IMR-90 (cell line): Measurements from ENCODE around the gene SHB.

Experiments used
- CEBPB ChIP-seq: IDR thresholded peaks from 2 replicates; pipeline ENCODE4 v1.6.1; 2012; ENCODE audit warnings: low read depth, low read length, improper control_type of control experiment
- MAFK ChIP-seq: IDR thresholded peaks from 2 replicates; pipeline ENCODE4 v1.6.1; 2012; ENCODE audit warnings: low read depth, low read length, improper control_type of control experiment
- MXI1 ChIP-seq: IDR thresholded peaks from 2 replicates; pipeline ENCODE4 v1.6.1; 2012; ENCODE audit warnings: low read depth, mild to moderate bottlenecking, low read length, moderate library complexity, borderline replicate concordance
- POLR2A ChIP-seq: IDR thresholded peaks from 2 replicates; pipeline ENCODE4 v1.6.1; 2012; ENCODE audit warnings: mild to moderate bottlenecking, low read depth, low read length
- RAD21 ChIP-seq: IDR thresholded peaks from 2 replicates; pipeline ENCODE4 v1.6.1; 2012; ENCODE audit warnings: low read length, improper control_type of control experiment
- RCOR1 ChIP-seq: IDR thresholded peaks from 2 replicates; pipeline ENCODE4 v1.6.1; 2012; ENCODE audit warnings: mild to moderate bottlenecking, low read length, improper control_type of control experiment; ENCODE audit not compliant: insufficient replicate concordance
- RFX5 ChIP-seq: IDR thresholded peaks from 2 replicates; pipeline ENCODE4 v1.8.0; 2012; ENCODE audit warnings: low read depth, mild to moderate bottlenecking, low read length, moderate library complexity
- SMC3 ChIP-seq: fragments of 150-350 bp; IDR thresholded peaks from 2 replicates; pipeline ENCODE4 v1.6.1; 2016; ENCODE audit warnings: low read depth, mild to moderate bottlenecking, antibody characterized with exemption, low read length, moderate library complexity
- TF ChIP-seq, protein P1 (sequence below): conservative IDR thresholded peaks from 2 replicates; pipeline ENCODE4 v1.5.1; 2012; ENCODE audit warnings: mild to moderate bottlenecking, low read depth, low read length, improper control_type of control experiment
- TF ChIP-seq, protein P2 (sequence below): fragments of 150-350 bp; IDR thresholded peaks from 2 replicates; pipeline ENCODE4 v1.6.1; 2017; ENCODE audit warnings: mild to moderate bottlenecking, antibody characterized with exemption, low read length, low read depth
- TF ChIP-seq, protein P3 (sequence below): fragments of 150-350 bp; IDR thresholded peaks from 2 replicates; pipeline ENCODE4 v1.6.1; 2016; ENCODE audit warnings: low read depth, mild to moderate bottlenecking, low read length, moderate library complexity, borderline replicate concordance

DNA sequence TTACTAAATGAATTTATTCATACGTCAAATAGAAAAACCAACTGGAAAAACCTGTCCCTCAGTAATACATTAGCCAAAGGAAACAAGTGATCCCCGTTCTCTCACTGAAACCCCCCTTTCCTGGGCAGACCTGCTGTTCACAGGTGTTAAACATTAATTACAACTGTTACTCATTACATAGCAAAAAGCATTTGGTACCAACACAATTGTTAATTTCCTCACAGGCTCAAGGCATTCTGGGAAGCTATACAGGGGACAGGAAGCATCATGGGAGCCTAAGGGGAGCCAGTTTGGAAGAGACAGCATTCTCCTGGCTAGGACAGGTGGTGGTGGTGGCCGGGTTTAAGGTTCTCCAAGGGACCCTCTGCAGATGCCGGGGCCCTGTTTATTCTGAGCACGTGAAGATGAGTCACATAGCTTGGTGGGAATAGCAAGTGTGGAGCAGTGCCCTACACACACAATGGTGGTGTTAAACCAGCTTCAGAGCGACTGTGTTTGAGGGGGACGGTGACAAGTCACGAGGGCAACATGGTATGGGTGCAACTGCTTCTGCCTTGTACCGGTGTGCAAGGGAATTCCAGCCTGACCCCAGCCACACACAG is 102.5 kb downstream of the SHB start:
- TF ChIP-seq, protein P1, sequence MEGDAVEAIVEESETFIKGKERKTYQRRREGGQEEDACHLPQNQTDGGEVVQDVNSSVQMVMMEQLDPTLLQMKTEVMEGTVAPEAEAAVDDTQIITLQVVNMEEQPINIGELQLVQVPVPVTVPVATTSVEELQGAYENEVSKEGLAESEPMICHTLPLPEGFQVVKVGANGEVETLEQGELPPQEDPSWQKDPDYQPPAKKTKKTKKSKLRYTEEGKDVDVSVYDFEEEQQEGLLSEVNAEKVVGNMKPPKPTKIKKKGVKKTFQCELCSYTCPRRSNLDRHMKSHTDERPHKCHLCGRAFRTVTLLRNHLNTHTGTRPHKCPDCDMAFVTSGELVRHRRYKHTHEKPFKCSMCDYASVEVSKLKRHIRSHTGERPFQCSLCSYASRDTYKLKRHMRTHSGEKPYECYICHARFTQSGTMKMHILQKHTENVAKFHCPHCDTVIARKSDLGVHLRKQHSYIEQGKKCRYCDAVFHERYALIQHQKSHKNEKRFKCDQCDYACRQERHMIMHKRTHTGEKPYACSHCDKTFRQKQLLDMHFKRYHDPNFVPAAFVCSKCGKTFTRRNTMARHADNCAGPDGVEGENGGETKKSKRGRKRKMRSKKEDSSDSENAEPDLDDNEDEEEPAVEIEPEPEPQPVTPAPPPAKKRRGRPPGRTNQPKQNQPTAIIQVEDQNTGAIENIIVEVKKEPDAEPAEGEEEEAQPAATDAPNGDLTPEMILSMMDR: no peak
- TF ChIP-seq RAD21 (no peak), POLR2A (no peak), MAFK (no peak), CEBPB (no peak), SMC3 (no peak), RCOR1 (no peak), MXI1 (no peak), RFX5 (no peak)
- TF ChIP-seq, protein P2, sequence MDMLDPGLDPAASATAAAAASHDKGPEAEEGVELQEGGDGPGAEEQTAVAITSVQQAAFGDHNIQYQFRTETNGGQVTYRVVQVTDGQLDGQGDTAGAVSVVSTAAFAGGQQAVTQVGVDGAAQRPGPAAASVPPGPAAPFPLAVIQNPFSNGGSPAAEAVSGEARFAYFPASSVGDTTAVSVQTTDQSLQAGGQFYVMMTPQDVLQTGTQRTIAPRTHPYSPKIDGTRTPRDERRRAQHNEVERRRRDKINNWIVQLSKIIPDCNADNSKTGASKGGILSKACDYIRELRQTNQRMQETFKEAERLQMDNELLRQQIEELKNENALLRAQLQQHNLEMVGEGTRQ: peak; percentile 72
- TF ChIP-seq, protein P3, sequence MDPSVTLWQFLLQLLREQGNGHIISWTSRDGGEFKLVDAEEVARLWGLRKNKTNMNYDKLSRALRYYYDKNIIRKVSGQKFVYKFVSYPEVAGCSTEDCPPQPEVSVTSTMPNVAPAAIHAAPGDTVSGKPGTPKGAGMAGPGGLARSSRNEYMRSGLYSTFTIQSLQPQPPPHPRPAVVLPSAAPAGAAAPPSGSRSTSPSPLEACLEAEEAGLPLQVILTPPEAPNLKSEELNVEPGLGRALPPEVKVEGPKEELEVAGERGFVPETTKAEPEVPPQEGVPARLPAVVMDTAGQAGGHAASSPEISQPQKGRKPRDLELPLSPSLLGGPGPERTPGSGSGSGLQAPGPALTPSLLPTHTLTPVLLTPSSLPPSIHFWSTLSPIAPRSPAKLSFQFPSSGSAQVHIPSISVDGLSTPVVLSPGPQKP: no peak
